Astrocyte (in vitro differentiated cells and primary cell): Measurements from ENCODE around the gene TRIM67.

Source experiments
- CTCF ChIP-seq: IDR thresholded peaks from 2 replicates; pipeline ENCODE4 v1.5.1; 2011; ENCODE audit warnings: low read depth, mild to moderate bottlenecking, inconsistent platforms, low read length, moderate library complexity; ENCODE audit not compliant: insufficient read depth
- EZH2 ChIP-seq: IDR thresholded peaks from 2 replicates; pipeline ENCODE4 v1.6.1; 2012; ENCODE audit warnings: mild to moderate bottlenecking, low read length, inconsistent platforms; ENCODE audit not compliant: insufficient read depth

DNA sequence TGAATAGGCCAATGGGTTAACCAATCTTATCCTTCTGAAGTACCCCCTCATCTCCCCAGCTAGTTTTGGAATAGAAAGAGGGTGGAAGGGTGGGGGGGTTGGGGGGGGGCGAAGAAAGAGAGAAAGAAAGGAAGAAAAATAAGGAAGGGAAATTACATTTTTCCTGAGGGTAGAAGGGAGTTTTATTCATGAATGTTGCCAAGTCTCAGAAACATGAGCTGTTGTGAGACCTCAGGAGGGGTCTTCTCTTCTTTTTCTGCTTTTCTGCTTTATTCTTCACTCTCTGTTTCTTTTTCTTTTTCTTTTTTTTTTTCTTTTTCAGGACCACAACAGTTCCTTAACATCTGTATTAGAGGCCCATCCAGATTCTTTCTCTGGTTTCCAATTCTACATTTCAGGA lies 6.0 kb upstream of the TRIM67 start:
- no peak for TF ChIP-seq CTCF
- TF ChIP-seq EZH2, result no peak
